GM13977 (cell line): ENCODE results near the gene MAN1C1.

Experiments
- DNase-seq: peaks from one replicate; pipeline ENCODE4 v3.0.0; 2012; ENCODE audit warnings: low spot score
- CTCF ChIP-seq: IDR thresholded peaks from 2 replicates; pipeline ENCODE4 v1.5.1; 2012; ENCODE audit warnings: mild to moderate bottlenecking, control low read depth; ENCODE audit not compliant: insufficient read depth; ENCODE audit errors: extremely low read depth, missing control alignments
- in situ Hi-C: fragments of 300-500 bp; cut with MboI; formaldehyde crosslinking; loops from one replicate; pipeline ENCODE4 v1.12.0; 2022; ENCODE audit warnings: low sequenced_read_pairs, low pct_unique_long_range_greater_than_20kb, mixed read lengths, inconsistent platforms; ENCODE audit not compliant: unreplicated experiment

Gene MAN1C1

GRCh38 chr1:25570798-25571521 lies 45.6 kb upstream of the MAN1C1 start:
- TF ChIP-seq CTCF = no peak
- in situ Hi-C loops = no loop called here
- DNase-seq = no peak

GRCh38 chr1:25571522-25571970 lies 45.0 kb upstream of the MAN1C1 start:
- in situ Hi-C loops = no loop called here
- no peak for TF ChIP-seq CTCF
- no peak for DNase-seq

DNA sequence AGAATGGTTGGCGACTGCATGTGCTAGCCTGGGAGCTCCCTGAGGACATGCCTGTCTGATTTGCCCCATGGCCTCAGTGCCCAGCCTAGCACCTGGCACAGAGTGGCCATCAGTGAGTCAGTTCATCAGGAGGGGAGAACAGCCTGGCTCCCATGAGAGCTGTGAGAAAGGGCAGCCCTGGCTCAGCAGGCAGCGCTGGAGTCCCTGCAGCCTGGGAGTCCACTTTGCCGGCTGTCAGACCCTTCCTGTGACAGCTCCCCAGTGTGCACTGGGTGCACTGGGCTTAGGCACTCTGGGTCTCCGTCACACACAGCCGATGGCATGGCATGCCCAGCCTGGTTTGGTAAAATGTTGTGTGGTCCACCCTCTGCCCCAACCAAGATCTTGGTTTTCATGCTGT lies 44.5 kb upstream of the MAN1C1 start:
- in situ Hi-C loops = no loop called here
- DNase-seq = no peak
- no peak for TF ChIP-seq CTCF

DNA sequence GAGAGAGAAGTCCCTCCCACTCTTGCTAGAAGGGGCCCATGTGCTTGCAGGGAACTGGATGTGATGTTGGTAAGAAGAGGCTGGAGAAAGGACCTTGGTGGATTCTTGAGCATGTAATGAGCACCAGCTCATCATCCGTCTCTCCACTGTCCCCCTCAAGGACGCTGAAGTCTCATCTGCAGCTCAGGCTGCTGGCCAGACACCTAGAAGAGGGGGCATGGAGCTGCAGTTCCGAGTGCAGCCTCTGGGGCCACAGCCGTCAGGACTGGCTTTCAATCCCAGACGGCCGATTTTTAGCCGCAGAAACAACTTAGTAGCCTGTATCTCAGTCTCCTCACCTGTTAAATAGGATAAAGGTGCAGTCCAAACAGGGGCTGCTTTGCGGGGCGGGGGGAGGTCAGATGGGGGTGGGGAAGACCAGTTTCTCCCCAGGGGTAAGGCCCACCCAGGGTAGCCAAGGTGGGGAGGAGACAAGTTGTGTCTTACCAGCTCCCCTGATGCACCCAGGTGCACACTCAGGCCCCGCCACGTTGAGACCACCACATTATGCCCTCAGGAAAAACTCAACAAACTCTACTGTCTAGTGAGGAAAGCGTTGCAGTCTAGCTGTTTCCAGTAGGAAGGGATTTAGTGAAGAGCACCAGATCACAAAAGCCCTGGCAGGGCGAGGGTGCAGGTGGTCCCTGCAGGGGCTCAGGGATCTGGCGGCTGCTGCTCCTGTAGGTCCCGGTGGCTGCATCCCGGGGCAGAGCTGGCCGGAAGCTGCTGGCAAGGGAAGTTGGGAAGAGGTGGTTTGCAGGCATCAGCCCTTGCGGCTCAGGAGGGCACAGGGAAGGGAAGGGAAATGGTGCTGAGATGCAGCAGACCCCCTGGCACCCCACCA lies 43.6 kb upstream of the MAN1C1 start:
- peak; percentile 77 for DNase-seq
- in situ Hi-C loops = no loop called here
- TF ChIP-seq CTCF = peak; percentile 50

- TF ChIP-seq CTCF = no peak
- in situ Hi-C loops = no loop called here
- DNase-seq = no peak
Observed at GRCh38 chr1:25573591-25573930, 43.0 kb upstream of the MAN1C1 start.

- in situ Hi-C loops = no loop called here
- DNase-seq = no peak
- TF ChIP-seq CTCF = no peak
Observed at GRCh38 chr1:25573961-25574360, 42.6 kb upstream of the MAN1C1 start.
